Mesodermal cell (in vitro differentiated cells): ENCODE results near the gene PPP5C.
A peak's percentile ranks its signal among the peaks of the same experiment; 100 is the strongest.

Experiments
- H3K27ac ChIP-seq: 2 replicates; pipeline ENCODE4 v1.7.0; 2013; ENCODE audit warnings: mild to moderate bottlenecking, low read depth, low read length, moderate library complexity; ENCODE audit not compliant: severe bottlenecking
- H3K36me3 ChIP-seq: 2 replicates; pipeline ENCODE4 v1.7.1; 2013; ENCODE audit warnings: mild to moderate bottlenecking, low read length, moderate library complexity; ENCODE audit not compliant: control insufficient read depth, insufficient read depth
- H3K4me1 ChIP-seq: one replicate; pipeline ENCODE4 v1.7.1; 2013; ENCODE audit warnings: mild to moderate bottlenecking, low read length; ENCODE audit not compliant: insufficient read depth, control insufficient read depth, poor library complexity, severe bottlenecking
- H3K4me3 ChIP-seq: 2 replicates; pipeline ENCODE4 v1.7.0; 2013; ENCODE audit warnings: low read length, control low read depth, mild to moderate bottlenecking; ENCODE audit not compliant: insufficient read depth, poor library complexity, severe bottlenecking; ENCODE audit errors: extremely low read depth
- H3K9me3 ChIP-seq: 2 replicates; pipeline ENCODE4 v1.7.1; 2013; ENCODE audit warnings: mild to moderate bottlenecking, low read length, moderate library complexity; ENCODE audit not compliant: control insufficient read depth
- WGBS, 2 experiments: methylation state at CpG; one replicate each; pipeline ENCODE4 v1.1.5; 2013; ENCODE audit warnings: missing lambda C conversion rate in 2 of 2; ENCODE audit not compliant: insufficient coverage in 2 of 2; 5-methylcytosine and 5-hydroxymethylcytosine counted together

PPP5C gene

DNA sequence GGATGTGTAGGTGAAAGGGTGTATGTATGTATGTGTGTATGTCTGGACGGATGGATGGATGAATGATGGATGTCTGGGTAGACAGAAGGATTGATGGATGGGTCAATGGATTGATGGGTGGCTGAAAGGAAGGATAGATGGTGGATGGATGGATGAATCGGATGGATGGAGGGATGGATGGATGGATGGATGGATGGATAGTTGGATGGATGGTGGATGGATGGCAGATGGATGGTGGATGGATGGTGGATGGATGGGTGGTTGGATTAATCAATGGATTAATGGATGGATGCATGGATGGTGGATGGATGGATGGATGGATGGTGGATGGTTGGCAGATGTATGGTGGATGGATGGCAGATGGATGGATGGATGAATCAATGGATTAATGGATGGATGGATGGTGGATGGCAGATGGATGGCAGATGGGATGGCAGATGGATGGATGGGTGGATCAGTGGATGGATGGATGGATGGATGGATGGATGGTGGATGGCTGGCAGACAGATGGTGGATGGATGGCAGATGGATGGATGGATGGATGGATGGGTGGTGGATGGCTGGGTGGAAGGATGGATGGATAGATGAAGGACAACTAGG is 16.5 kb upstream of the PPP5C start:
- Histone ChIP-seq H3K36me3 (peaks cover 38% of the 10 kb centered on the region), H3K9me3 (peaks cover 25% of the 10 kb centered on the region), H3K4me1 (no peaks in the 10 kb centered on the region), H3K4me3 (no peak overlapping the region), H3K27ac (no peak overlapping the region)
- WGBS, 2 experiments = 82 to 97% methylated on average over 1 to 2 of the region's 2 CpGs

DNA sequence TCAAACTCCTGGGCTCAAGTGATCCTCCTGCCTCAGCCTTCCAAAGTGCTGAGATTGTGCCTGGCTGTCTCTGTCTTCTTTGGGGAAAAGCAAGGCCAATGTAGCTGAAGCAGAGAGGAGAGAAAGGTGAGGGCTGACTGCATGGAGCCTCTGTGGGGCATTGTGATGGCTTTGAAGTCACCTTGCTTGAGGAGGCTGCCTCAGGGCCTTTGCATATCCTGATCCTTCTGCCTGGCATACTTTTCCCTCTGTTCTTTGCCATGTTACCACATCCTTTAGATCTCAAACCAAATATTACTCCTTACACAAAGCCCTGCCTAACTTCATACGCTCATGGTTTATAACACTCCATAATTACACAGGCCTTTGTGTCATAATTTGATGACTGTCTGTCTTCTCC is 9.4 kb upstream of the PPP5C start:
- peaks cover 3% of the 10 kb centered on the region for H3K4me1 ChIP-seq
- H3K36me3 ChIP-seq = no peaks in the 10 kb centered on the region
- 100% methylated on average over 1 of the region's 1 CpG; no CpG with 5 or more reads in 1 of the 2 experiments for WGBS, 2 experiments
- H3K4me3 ChIP-seq = no peak overlapping the region
- no peak overlapping the region for H3K27ac ChIP-seq
- H3K9me3 ChIP-seq = no peaks in the 10 kb centered on the region

- Histone ChIP-seq H3K4me1 (peaks cover 3% of the 10 kb centered on the region), H3K9me3 (no peaks in the 10 kb centered on the region), H3K36me3 (no peaks in the 10 kb centered on the region), H3K27ac (no peak overlapping the region), H3K4me3 (no peak overlapping the region)
- WGBS, 2 experiments = 93 to 94% methylated on average over 5 to 7 of the region's 10 CpGs
Observed at GRCh38 chr19:46339446-46339845, 7.4 kb upstream of the PPP5C start.

GRCh38 chr19:46340051-46340659 is 6.7 kb upstream of the PPP5C start:
- H3K4me1 ChIP-seq = peaks cover 3% of the 10 kb centered on the region
- no peaks in the 10 kb centered on the region for H3K36me3 ChIP-seq
- no peak overlapping the region for H3K4me3 ChIP-seq
- H3K9me3 ChIP-seq = no peaks in the 10 kb centered on the region
- H3K27ac ChIP-seq = no peak overlapping the region
- WGBS, 2 experiments = 94% methylated on average over 8 to 9 of the region's 11 CpGs

- Histone ChIP-seq H3K27ac (no peak overlapping the region), H3K9me3 (no peaks in the 10 kb centered on the region), H3K4me3 (no peak overlapping the region), H3K4me1 (peaks cover 3% of the 10 kb centered on the region), H3K36me3 (no peaks in the 10 kb centered on the region)
- WGBS, 2 experiments = 96% methylated on average over 3 of the region's 3 CpGs
Observed at GRCh38 chr19:46341937-46342336, 5.0 kb upstream of the PPP5C start.

- H3K4me1 ChIP-seq = peaks cover 15% of the 10 kb centered on the region
- no CpG with 5 or more reads among the region's 1 CpG for WGBS, 2 experiments
- H3K36me3 ChIP-seq = peaks cover 6% of the 10 kb centered on the region
- no peak overlapping the region for H3K4me3 ChIP-seq
- H3K27ac ChIP-seq = no peak overlapping the region
- no peaks in the 10 kb centered on the region for H3K9me3 ChIP-seq
Observed at GRCh38 chr19:46344363-46344762, 2.5 kb upstream of the PPP5C start.

DNA sequence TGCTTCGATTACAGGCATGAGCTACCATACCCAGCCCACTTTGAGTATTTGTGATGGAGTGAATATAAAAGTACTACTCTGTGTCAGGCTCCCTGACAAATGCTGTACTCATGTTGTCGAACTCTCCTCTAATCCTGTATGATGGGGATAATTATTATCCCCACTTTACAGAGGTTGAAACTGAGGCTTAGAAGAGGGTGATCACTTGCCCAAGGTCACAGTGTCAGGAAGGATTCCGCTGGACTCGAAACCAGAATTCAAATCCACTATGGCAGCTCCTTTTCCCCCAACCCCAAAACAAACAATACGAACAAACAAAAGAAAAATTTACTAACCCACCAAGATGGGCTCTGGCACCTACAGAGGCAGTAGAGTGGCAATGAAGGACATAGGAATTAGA is 1.7 kb upstream of the PPP5C start:
- Histone ChIP-seq H3K9me3 (no peaks in the 10 kb centered on the region), H3K36me3 (peaks cover 8% of the 10 kb centered on the region), H3K27ac (no peak overlapping the region), H3K4me1 (peaks cover 20% of the 10 kb centered on the region), H3K4me3 (no peak overlapping the region)
- WGBS, 2 experiments = 100% methylated on average over 1 of the region's 5 CpGs

DNA sequence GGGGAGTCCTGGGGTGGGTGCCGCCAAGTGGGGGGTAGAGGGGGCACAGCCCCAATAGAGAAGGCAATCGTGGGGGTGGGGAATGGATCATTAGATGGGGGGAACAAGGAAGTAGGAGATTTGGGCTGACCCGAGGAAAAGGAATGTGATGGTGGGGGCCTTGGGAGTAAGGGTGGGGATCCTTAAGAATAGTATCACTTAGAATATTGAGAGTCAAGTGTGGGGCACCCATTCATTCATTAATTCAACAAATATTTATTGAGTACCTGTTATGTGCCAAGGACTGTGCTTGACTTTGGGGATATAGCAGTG is 641 bp downstream of the PPP5C start:
- WGBS, 2 experiments = 0% methylated on average over 1 to 2 of the region's 3 CpGs
- Histone ChIP-seq H3K36me3 (peaks cover 22% of the 10 kb centered on the region), H3K27ac (no peak overlapping the region), H3K4me3 (peak overlapping the region; percentile 90), H3K9me3 (no peaks in the 10 kb centered on the region), H3K4me1 (peaks cover 32% of the 10 kb centered on the region)

- H3K4me3 ChIP-seq = peak overlapping the region; percentile 90
- H3K36me3 ChIP-seq = peaks cover 22% of the 10 kb centered on the region
- whole genome bisulfite sequencing, 2 experiments = 89 to 100% methylated on average over 2 to 4 of the region's 5 CpGs
- H3K4me1 ChIP-seq = peaks cover 32% of the 10 kb centered on the region
- H3K9me3 ChIP-seq = no peaks in the 10 kb centered on the region
- no peak overlapping the region for H3K27ac ChIP-seq
Observed at GRCh38 chr19:46347985-46348384, 1.1 kb downstream of the PPP5C start.

DNA sequence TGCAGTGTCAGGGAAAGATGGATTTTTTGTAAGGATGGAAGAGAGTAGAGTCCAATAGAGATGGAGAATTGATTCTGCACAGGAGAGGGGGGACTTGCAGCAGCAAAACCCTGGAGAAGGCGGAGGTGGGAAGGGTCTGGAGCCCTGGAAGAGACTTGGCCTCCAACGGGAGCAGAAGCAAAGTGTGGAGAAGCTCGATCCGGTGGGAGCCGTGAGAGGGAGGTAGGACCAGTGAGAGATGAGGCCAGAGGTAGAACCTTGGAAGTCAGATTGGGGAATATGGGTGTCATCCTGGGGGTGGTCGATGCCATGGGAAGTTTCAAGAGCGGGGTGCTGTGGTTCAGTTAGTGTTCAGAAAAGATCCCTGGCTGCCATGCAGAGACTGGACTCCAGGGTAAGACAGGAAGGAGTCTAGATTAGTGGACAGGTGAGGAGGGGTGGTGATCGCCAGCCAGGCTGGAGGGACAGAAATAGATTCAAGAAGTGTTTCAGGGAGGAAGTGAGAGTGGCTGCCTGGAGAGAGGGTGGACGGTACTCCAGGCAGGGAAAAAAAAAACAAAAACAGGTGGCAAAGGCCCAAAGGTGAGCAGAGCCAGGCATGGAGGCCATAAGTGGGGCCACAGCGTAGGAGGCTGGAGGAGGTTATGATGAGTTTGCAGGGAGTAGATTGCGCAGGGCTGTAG is 2.6 kb downstream of the PPP5C start:
- WGBS, 2 experiments = 93 to 96% methylated on average over 7 to 10 of the region's 11 CpGs
- H3K4me3 ChIP-seq = no peak overlapping the region
- H3K9me3 ChIP-seq = no peaks in the 10 kb centered on the region
- peaks cover 32% of the 10 kb centered on the region for H3K36me3 ChIP-seq
- H3K27ac ChIP-seq = no peak overlapping the region
- peaks cover 32% of the 10 kb centered on the region for H3K4me1 ChIP-seq
